GM21737 (cell line): ENCODE results near the gene GRIK1.

Experiments
- ATAC-seq: cut with Tn5 transposase; IDR thresholded peaks from one replicate; pipeline ENCODE4 v1.9.1; 2021; ENCODE audit warnings: mild to moderate bottlenecking, moderate library complexity; ENCODE audit not compliant: unreplicated experiment

GRIK1 gene

GRCh38 chr21:29721964-29722363 is 217.8 kb downstream of the GRIK1 start:
- no peak for ATAC-seq

DNA sequence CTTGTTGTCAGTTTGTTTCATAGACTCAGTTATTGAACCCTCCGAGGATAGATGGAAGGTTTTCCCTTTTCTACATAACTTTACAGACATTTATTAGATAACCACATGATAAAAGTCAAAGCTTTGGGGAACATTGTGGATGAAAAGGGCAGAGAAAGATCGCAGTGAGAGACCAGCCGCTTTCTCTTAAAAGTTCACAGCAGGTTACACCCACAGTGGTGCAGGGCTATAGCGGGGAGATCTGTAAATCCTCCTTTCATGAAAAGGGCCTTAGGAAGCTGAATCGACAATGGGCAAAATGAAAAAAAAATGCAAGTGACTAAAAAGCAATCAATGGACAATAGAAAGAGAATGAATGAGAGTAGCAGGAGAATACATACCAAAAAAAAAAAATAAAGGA is 218.6 kb downstream of the GRIK1 start:
- ATAC-seq: no peak

DNA sequence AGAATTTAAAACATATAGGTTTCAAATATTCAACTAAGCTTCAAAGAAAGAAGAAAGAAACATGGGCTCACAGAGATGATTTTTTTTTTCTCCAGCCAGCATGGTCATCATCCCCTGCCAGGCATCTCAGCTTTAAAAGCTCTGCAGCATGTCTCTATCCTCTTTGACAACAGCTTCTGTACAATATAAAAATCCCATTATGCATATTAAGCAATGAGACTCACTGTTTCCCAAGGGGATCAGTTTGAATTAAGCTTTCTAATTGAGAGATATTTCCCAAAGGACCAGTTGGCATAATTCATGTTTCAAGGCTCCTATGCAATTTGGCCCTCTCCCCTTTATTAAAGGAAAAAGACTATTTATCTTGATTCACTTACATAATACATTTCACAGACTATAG is 220.3 kb downstream of the GRIK1 start:
- ATAC-seq: no peak

GRCh38 chr21:29718081-29718815 is 221.5 kb downstream of the GRIK1 start:
- no peak for ATAC-seq

DNA sequence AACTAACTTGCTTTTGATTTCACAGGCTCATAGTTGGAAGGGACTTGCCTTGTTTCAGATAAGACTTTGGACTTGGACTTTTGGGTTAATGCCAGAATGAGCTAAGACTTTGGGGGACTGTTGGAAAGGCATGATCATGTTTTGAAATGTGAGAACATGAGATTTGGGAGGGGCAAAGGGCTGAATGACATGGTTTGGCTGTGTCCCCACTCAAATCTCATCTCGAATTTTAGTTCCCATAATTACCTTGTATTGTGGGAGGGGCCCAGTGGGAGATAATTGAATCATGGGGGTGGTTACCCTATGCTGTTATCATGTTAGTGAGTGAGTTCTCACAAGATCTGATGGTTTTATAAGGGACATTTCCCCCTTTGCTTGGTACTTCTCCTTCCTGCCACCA is 222.1 kb downstream of the GRIK1 start:
- ATAC-seq: no peak

- ATAC-seq: no peak
Observed at GRCh38 chr21:29716753-29717152, 223.0 kb downstream of the GRIK1 start.

DNA sequence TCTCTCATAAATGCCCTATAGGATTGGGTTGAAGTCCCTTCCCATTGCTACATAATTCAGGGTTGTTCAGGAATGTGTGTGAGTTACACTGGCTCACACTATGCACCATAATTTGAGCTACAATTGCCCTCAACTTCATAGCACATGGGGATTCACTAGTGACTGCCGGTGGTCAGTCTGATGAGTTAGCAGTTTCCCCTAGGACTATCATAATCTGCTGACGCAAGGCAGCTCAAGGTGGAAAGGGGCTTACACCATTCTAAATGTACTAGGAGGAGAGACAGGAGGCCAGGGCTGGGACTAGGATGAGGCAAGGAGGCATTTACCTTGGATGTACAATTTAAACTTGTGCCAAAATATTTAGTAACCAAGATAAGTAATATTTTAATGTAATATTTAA is 224.7 kb downstream of the GRIK1 start:
- ATAC-seq: no peak

GRCh38 chr21:29712818-29713217 is 227.0 kb downstream of the GRIK1 start:
- ATAC-seq: no peak

DNA sequence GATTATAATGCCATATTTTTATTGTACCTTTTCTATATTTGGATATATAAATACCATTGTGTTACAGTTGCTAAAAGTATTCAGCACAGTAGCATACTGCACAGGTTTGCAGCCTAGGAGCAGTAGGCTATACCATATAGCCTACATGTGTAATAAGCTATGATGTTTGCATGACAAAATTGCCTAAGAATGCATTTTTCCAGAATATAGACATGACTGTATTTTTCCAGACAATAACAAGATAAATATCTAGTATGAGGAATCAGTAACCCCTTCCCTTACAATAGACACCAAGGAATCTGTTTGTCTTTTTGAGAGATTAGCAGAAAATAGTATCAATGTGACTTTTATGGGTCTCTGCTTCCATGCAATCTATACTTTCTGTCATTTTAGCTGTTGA is 228.6 kb downstream of the GRIK1 start:
- no peak for ATAC-seq

DNA sequence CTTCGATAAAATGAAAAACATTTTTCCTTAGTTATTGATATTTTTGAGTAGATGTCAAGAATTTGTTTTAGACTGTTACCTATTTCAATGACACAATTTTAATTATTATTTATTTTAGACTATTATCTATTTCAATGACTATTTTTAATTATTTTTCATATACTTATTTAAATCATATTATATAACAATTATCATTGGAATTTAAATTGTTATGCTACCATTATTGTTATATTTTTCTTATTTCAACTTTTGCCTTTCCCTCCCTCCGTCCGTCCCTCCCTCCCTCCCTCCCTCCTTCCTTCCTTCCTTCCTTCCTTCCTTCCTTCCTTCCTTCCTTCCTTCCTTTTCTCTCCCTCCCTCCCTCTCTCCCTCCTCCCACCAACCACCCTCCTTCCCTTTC is 229.3 kb downstream of the GRIK1 start:
- no peak for ATAC-seq

GRCh38 chr21:29708401-29708800 is 231.4 kb downstream of the GRIK1 start:
- no peak for ATAC-seq

DNA sequence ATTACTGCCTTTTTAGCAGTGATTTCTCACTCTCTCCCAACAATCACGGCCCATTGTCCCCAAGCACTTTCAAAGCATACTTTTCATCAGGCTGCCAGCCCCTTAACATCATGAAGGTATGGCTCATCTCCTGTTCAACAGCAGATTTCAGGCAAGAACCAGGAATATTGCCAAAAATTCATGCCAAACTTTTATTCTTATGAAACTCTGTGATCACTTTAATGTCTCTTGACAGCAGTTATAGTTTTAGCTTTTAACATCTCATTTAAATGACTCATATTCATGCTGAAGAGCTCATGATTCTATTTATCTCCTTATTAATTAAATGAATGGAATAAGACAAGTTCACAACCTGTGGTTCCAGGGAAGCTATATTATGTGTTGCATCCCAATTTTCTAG is 235.1 kb downstream of the GRIK1 start:
- ATAC-seq: no peak

GRCh38 chr21:29701676-29702075 is 238.1 kb downstream of the GRIK1 start:
- ATAC-seq: no peak

GRCh38 chr21:29697555-29698193 is 242.1 kb downstream of the GRIK1 start:
- no peak for ATAC-seq

DNA sequence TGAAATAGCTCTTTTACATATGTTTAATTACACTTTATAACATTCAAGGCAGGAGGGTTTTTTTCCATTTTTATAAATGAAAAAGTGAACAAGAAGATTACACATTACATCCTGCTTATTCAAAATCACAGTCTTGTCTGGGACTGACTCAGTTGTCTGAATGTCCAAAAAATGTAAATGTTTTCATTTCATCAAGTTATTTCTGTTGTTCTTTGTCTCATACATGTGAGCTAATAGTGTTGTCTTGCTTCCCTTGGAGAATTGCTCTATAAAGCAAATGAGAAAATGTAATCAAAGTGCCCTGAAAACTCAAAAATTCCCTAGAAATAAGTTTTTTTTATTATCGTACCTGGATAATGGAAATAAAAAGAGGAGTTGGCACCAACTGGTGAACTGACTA is 242.9 kb downstream of the GRIK1 start:
- no peak for ATAC-seq

DNA sequence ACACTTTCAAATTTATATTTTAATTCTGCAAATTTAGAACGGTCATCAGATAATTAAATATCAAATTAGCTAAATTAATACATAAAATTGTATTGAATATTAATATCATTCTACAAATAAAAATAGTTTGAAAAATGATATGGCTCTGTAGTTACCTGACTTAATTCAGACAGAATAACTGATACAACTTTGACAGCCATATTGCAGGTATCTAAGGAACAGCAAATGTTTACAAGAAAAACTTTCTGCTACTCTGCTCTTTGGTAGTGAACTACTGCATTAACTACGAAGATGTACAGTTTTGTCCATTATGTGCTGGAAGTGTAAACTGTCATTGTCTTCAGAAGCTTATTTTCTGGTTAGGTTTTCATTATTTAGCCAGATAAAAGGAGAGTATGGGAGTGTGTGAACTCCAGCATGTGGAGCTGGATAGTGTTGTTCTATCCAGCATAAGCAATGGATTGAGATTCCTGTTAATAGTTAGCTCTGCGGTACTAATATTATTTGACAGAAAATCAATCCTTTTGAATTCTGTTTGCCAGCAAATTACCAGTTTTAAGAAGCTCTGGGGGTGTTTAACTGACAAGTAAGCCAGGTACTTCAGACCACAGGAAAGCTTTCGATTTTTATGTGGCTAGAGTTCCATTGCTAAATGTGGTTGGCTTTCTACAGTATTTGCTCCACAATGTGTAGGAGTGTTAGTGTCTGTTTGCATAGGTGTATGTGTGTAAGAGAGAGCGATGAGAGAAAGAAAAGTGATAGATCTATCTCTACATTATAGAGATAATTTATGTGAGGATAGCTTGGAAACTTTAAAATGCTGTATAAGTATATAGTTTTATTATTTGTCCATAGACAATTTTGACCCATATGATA is 247.9 kb downstream of the GRIK1 start:
- ATAC-seq: no peak

GRCh38 chr21:29689753-29690152 is 250.0 kb downstream of the GRIK1 start:
- no peak for ATAC-seq

- ATAC-seq: no peak
Observed at GRCh38 chr21:29684106-29684505, 255.7 kb downstream of the GRIK1 start.

- no peak for ATAC-seq
Observed at GRCh38 chr21:29682800-29683199, 257.0 kb downstream of the GRIK1 start.

- ATAC-seq: no peak
Observed at GRCh38 chr21:29680273-29680672, 259.5 kb downstream of the GRIK1 start.

DNA sequence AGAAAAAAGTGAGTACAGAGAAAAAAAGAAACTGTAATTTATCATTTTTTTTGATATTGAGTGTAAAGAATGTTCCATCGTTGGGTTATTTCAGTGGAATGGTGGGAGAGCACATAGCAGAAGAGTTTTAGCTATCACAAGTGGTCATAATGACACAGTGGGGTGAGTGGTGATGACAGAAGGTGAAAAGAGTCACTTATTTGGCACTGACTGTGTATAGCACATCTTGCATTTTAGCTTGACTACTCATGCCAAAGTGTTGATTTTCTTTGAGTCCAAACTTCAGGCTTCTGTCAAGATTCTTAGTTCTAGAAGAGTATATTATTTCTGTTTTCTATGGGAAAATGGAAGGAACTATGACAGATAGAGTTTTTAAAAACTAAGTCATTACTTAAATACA is 261.2 kb downstream of the GRIK1 start:
- no peak for ATAC-seq

- no peak for ATAC-seq
Observed at GRCh38 chr21:29677326-29677725, 262.5 kb downstream of the GRIK1 start.
